Sigmoid colon (tissue), 3 donors: Measurements from ENCODE around the gene C19orf12.
A peak's percentile ranks its signal among the peaks of the same experiment; 100 is the strongest.

ENCODE experiments used
- CTCF ChIP-seq, 4 experiments: fragments of 450-650 bp in 3 of 4; fragments of 200-600 bp in 1 of 4; IDR thresholded peaks; one replicate each; pipeline ENCODE4 v1.5.1; 2016 to 2019; ENCODE audit warnings: antibody characterized with exemption in 4 of 4, mild to moderate bottlenecking in 3 of 4, moderate library complexity in 2 of 4
- POLR2A ChIP-seq, 2 donors: fragments of 450-650 bp; IDR thresholded peaks; one replicate each; pipeline ENCODE4 v1.6.1; 2016; ENCODE audit warnings: antibody characterized with exemption in 2 of 2, mild to moderate bottlenecking in 2 of 2, moderate library complexity in 2 of 2

- no peak for TF ChIP-seq CTCF (IDR thresholded peaks at IDR 0.05)
- TF ChIP-seq POLR2A (IDR thresholded peaks at IDR 0.05) = peak; percentile 38 to 68
Measured at GRCh38 chr19:29714953-29715700, at the start of gene C19orf12.
